ENCODE results near the gene TMEM258. TPM values are rescaled to one million over a fixed set of nuclear protein-coding genes. Genes with fewer than 3 reads are reported as not detected.

TMEM258 gene
- total and polyA plus RNA-seq, 9 of the 15 experiments (the other 6 are each of a cell fraction or from before 2014, with no cell fraction given), result 97.2 to 856 (median 231) TPM

DNA sequence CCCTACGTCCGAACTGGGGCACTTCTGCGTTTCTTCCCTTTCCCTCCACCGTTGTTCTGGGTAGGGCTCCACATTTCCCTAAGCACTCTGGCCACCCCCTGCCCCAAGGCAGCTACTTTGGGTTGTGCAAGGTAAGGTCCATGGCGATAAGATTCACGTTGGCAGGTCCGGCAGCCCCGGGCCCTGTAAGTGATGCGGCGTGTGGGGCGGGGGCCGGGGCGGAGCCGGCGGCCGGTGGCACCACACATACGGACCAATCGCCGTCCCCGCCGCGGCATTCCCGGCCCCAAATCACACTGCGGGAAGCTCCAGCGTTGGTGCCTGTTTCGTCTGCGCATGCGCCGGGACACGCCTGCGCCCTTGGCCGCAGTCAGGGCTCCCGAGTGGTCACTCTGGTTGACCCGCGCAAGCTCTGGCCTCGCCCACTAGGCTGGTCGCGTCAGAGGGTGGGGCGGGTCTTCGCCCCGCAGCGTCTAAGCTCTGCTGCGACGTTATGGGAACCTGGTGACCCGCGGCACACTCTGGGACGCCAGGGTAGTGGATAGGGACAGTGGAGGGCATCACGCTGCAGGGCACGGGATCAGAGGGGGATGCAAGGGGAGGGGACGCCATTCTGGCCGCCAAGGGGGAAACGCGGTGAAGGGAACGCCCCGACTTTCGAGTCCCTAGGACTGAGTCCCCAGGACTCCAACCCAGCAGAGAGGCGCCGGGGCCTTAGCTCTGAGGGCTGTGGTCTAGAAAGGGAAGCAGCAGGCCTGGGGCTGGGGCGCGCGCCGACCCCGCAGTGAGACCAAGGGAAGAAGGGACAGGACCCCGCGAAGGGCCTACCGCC is 22.8 kb upstream of the TMEM258 start (continued):
- TF ChIP-seq, protein P1, sequence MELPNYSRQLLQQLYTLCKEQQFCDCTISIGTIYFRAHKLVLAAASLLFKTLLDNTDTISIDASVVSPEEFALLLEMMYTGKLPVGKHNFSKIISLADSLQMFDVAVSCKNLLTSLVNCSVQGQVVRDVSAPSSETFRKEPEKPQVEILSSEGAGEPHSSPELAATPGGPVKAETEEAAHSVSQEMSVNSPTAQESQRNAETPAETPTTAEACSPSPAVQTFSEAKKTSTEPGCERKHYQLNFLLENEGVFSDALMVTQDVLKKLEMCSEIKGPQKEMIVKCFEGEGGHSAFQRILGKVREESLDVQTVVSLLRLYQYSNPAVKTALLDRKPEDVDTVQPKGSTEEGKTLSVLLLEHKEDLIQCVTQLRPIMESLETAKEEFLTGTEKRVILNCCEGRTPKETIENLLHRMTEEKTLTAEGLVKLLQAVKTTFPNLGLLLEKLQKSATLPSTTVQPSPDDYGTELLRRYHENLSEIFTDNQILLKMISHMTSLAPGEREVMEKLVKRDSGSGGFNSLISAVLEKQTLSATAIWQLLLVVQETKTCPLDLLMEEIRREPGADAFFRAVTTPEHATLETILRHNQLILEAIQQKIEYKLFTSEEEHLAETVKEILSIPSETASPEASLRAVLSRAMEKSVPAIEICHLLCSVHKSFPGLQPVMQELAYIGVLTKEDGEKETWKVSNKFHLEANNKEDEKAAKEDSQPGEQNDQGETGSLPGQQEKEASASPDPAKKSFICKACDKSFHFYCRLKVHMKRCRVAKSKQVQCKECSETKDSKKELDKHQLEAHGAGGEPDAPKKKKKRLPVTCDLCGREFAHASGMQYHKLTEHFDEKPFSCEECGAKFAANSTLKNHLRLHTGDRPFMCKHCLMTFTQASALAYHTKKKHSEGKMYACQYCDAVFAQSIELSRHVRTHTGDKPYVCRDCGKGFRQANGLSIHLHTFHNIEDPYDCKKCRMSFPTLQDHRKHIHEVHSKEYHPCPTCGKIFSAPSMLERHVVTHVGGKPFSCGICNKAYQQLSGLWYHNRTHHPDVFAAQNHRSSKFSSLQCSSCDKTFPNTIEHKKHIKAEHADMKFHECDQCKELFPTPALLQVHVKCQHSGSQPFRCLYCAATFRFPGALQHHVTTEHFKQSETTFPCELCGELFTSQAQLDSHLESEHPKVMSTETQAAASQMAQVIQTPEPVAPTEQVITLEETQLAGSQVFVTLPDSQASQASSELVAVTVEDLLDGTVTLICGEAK (IDR thresholded peaks at IDR 0.05), result peak; percentile 27; the same call in 1 of the 2 replicates
- TF ChIP-seq, protein P1 (CRISPR knock-in tag; IDR thresholded peaks at IDR 0.05), result no peak
- TF ChIP-seq CEBPB (tag; IDR thresholded peaks at IDR 0.05) (peak; percentile 92), ZNF134 (CRISPR knock-in tag; conservative IDR thresholded peaks at IDR 0.05) (peak; percentile 56; the same call in 1 of the 2 replicates), NFRKB (IDR thresholded peaks at IDR 0.05; ENCODE audit: low read depth) (peak; percentile 72), BACH1 (tag; IDR thresholded peaks at IDR 0.05) (no peak), ZNF584 (CRISPR knock-in tag; IDR thresholded peaks at IDR 0.05; ENCODE audit: low read depth) (no peak), ZNF24 (IDR thresholded peaks at IDR 0.05) (0 out of 2 replicates have a peak, but pooled peaks have one; percentile 32), SMAD1 (IDR thresholded peaks at IDR 0.05; ENCODE audit: low read depth, low read length, partially characterized antibody) (peak; percentile 50), CXXC5 (CRISPR knock-in tag; IDR thresholded peaks at IDR 0.05) (peak; percentile 85)
- TF ChIP-seq, protein P2, sequence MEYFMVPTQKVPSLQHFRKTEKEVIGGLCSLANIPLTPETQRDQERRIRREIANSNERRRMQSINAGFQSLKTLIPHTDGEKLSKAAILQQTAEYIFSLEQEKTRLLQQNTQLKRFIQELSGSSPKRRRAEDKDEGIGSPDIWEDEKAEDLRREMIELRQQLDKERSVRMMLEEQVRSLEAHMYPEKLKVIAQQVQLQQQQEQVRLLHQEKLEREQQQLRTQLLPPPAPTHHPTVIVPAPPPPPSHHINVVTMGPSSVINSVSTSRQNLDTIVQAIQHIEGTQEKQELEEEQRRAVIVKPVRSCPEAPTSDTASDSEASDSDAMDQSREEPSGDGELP (CRISPR knock-in tag; IDR thresholded peaks at IDR 0.05; ENCODE audit: borderline replicate concordance), result peak; percentile 74
- TF ChIP-seq, protein P3, sequence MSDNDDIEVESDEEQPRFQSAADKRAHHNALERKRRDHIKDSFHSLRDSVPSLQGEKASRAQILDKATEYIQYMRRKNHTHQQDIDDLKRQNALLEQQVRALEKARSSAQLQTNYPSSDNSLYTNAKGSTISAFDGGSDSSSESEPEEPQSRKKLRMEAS (CRISPR knock-in tag; IDR thresholded peaks at IDR 0.05), result peak; percentile 43; the same call in 1 of the 2 replicates
- TF ChIP-seq, protein P4, sequence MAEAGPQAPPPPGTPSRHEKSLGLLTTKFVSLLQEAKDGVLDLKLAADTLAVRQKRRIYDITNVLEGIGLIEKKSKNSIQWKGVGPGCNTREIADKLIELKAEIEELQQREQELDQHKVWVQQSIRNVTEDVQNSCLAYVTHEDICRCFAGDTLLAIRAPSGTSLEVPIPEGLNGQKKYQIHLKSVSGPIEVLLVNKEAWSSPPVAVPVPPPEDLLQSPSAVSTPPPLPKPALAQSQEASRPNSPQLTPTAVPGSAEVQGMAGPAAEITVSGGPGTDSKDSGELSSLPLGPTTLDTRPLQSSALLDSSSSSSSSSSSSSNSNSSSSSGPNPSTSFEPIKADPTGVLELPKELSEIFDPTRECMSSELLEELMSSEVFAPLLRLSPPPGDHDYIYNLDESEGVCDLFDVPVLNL (CRISPR knock-in tag; IDR thresholded peaks at IDR 0.05; ENCODE audit: low read depth), result 0 out of 2 replicates have a peak, but pooled peaks have one; percentile 40
- TF ChIP-seq, protein P5, sequence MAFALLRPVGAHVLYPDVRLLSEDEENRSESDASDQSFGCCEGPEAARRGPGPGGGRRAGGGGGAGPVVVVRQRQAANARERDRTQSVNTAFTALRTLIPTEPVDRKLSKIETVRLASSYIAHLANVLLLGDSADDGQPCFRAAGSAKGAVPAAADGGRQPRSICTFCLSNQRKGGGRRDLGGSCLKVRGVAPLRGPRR (CRISPR knock-in tag; IDR thresholded peaks at IDR 0.05), result no peak

Measured in K562 (cell line).